Measurements from ENCODE around the gene ZSCAN26.

GRCh38 chr6:28232785-28233184 lies 34.2 kb upstream of the ZSCAN26 start:
- TF ChIP-seq, protein P1, sequence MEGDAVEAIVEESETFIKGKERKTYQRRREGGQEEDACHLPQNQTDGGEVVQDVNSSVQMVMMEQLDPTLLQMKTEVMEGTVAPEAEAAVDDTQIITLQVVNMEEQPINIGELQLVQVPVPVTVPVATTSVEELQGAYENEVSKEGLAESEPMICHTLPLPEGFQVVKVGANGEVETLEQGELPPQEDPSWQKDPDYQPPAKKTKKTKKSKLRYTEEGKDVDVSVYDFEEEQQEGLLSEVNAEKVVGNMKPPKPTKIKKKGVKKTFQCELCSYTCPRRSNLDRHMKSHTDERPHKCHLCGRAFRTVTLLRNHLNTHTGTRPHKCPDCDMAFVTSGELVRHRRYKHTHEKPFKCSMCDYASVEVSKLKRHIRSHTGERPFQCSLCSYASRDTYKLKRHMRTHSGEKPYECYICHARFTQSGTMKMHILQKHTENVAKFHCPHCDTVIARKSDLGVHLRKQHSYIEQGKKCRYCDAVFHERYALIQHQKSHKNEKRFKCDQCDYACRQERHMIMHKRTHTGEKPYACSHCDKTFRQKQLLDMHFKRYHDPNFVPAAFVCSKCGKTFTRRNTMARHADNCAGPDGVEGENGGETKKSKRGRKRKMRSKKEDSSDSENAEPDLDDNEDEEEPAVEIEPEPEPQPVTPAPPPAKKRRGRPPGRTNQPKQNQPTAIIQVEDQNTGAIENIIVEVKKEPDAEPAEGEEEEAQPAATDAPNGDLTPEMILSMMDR (IDR thresholded peaks at IDR 0.05; ENCODE audit: low read depth, low read length), result no peak
- TF ChIP-seq EZH2phosphoT487 (IDR thresholded peaks at IDR 0.05; ENCODE audit: low read depth), result no peak

All from OCI-LY3 (cell line).